Prostate gland (tissue), 2 donors: ENCODE data around the gene CNTN4. TPM values are rescaled to one million over a fixed set of nuclear protein-coding genes. Genes with fewer than 3 reads are reported as not detected.

Experiments
- DNase-seq: peaks from one replicate; pipeline ENCODE4 v3.0.0-alpha.2; 2019; ENCODE audit warnings: low spot score
- H3K27ac ChIP-seq, 2 donors: fragments of 200-600 bp; sonication (generic); 2 replicates each; pipeline ENCODE4 v1.5.1; 2017 to 2019
- H3K27me3 ChIP-seq: fragments of 200-600 bp; sonication (generic); replicated peaks from 2 replicates; pipeline ENCODE4 v1.5.1; 2019; ENCODE audit not compliant: insufficient read depth
- H3K36me3 ChIP-seq, 2 donors: fragments of 200-600 bp; sonication (generic); 1 replicate in 1 of 2; 2 replicates in 1 of 2; pipeline versions ENCODE4 v1.5.1 to v1.8.1; 2017 to 2019
- H3K4me1 ChIP-seq: fragments of 200-600 bp; sonication (generic); replicated peaks from 2 replicates; pipeline ENCODE4 v1.5.1; 2019
- H3K4me3 ChIP-seq, 2 donors: fragments of 200-600 bp; sonication (generic); 2 replicates each; pipeline ENCODE4 v1.5.1; 2017 to 2019
- H3K9me3 ChIP-seq: fragments of 200-600 bp; sonication (generic); 2 replicates; pipeline ENCODE4 v1.5.1; 2017
- POLR2A ChIP-seq: fragments of 450-650 bp; IDR thresholded peaks from one replicate; pipeline ENCODE4 v1.6.1; 2016; ENCODE audit warnings: antibody characterized with exemption, mild to moderate bottlenecking
- POLR2AphosphoS5 ChIP-seq: sonication (generic); formaldehyde crosslinking; IDR thresholded peaks from one replicate; pipeline ENCODE4 v1.6.1; 2017; ENCODE audit warnings: antibody characterized with exemption
- whole genome bisulfite sequencing: methylation state at CpG from one replicate; pipeline ENCODE4 v1.1.5; 2018; 5-methylcytosine and 5-hydroxymethylcytosine counted together
- intact Hi-C: fragments of 100-400 bp; cut with DNase I; formaldehyde crosslinking; loops from one replicate; pipeline ENCODE4 v1.14.2; 2022
- total RNA-seq, 2 donors: library from RNA; depleted of rRNA; stranded (reverse); fragments of >200 nt; gene quantifications; one replicate each; pipeline ENCODE4 v1.1.0, GENCODE V29; 2016
- TF ChIP-seq, protein P1 (sequence below), 4 experiments: fragments of 200-600 bp in 2 of 4; fragments of 450-650 bp in 2 of 4; sonication (generic) in 2 of 4; IDR thresholded peaks; 1 replicate in 3 of 4; 2 replicates in 1 of 4; pipeline ENCODE4 v1.5.1; 2016 to 2019; ENCODE audit warnings: antibody characterized with exemption in 4 of 4, mild to moderate bottlenecking in 2 of 4, moderate library complexity in 2 of 4

CNTN4 gene
- total RNA-seq, 2 donors from 2014 or later, result 1.5 to 5.7 TPM

DNA sequence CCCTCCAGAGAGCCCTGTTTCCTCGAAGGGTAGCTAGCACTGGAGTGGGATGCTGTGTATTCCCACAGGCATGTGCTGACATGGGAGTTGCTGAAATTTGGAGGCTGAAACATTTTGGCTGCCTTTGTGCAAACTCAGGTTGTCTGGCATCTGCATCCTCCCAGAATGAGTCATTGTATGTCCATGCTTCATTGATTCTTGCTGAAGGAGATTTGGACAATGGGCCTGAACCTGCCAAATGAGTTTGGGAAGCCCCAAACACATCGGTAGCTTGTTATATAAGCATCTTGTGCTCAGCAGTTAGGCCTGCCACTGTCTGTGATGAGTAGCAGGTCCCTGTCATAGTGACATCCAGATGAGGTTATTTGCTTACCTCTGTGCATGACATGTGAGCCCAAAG, 851.5 kb downstream of the CNTN4 start:
- Histone ChIP-seq H3K4me3 (no peak overlapping the region), H3K9me3 (no peaks in the 10 kb centered on the region), H3K4me1 (no peaks in the 10 kb centered on the region), H3K27me3 (no peaks in the 10 kb centered on the region), H3K27ac (no peak overlapping the region), H3K36me3 (no peaks in the 10 kb centered on the region)
- intact Hi-C loops, result no loop called here
- WGBS, result 78% methylated on average over 2 of the region's 2 CpGs
- DNase-seq, result no peak
- TF ChIP-seq POLR2A (no peak), POLR2AphosphoS5 (no peak)
- TF ChIP-seq, protein P1, sequence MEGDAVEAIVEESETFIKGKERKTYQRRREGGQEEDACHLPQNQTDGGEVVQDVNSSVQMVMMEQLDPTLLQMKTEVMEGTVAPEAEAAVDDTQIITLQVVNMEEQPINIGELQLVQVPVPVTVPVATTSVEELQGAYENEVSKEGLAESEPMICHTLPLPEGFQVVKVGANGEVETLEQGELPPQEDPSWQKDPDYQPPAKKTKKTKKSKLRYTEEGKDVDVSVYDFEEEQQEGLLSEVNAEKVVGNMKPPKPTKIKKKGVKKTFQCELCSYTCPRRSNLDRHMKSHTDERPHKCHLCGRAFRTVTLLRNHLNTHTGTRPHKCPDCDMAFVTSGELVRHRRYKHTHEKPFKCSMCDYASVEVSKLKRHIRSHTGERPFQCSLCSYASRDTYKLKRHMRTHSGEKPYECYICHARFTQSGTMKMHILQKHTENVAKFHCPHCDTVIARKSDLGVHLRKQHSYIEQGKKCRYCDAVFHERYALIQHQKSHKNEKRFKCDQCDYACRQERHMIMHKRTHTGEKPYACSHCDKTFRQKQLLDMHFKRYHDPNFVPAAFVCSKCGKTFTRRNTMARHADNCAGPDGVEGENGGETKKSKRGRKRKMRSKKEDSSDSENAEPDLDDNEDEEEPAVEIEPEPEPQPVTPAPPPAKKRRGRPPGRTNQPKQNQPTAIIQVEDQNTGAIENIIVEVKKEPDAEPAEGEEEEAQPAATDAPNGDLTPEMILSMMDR (IDR thresholded peaks at IDR 0.05), result no peak

DNA sequence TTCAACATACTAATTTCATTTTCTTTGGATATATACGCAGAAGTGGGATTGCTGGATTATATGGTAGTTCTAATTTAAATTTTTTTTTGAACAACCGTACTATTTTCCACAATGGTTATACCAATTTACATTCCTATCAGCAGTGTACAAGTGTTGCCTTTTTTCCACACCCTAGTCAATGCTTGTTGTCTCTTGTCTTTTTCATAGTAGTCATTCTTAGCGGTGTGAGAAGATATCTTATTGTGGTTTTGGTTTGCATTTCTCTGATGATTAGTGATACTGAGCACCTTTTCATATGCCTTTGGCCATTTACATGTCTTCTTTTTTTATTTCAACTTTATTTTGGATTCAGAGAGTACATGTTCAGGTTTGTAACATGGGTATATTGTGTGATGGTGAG, 858.4 kb downstream of the CNTN4 start:
- WGBS, result 65% methylated on average over 3 of the region's 3 CpGs
- Histone ChIP-seq H3K4me3 (no peak overlapping the region), H3K36me3 (no peaks in the 10 kb centered on the region), H3K27me3 (no peaks in the 10 kb centered on the region), H3K9me3 (no peaks in the 10 kb centered on the region), H3K4me1 (no peaks in the 10 kb centered on the region), H3K27ac (no peak overlapping the region)
- intact Hi-C loops, result no loop called here
- TF ChIP-seq POLR2A (no peak), POLR2AphosphoS5 (no peak)
- TF ChIP-seq, protein P1 (IDR thresholded peaks at IDR 0.05), result no peak
- DNase-seq, result no peak

DNA sequence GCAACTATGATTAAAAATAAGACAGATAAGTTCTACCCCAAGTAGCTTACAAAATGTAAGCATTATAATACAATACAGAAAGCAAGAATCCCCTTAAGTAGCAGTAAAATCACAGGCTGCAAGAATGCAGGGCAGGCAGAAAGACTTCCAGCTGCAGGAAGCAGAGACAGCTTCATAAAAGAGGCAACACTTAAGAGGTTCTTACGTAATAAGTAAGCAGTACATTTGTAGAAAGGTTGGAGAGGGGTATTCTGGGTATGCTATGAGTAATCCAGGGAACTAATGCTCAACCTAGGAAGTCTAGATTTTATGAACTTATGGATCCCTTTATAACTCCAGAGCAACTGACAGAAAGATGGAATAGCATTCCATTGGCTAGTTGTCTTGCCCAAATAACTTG, 859.9 kb downstream of the CNTN4 start:
- no peak for DNase-seq
- no peaks in the 10 kb centered on the region for H3K4me1 ChIP-seq
- WGBS, result 30% methylated on average over 1 of the region's 1 CpG
- no peaks in the 10 kb centered on the region for H3K9me3 ChIP-seq
- no peaks in the 10 kb centered on the region for H3K27me3 ChIP-seq
- H3K27ac ChIP-seq, result no peak overlapping the region
- no peak overlapping the region for H3K4me3 ChIP-seq
- TF ChIP-seq, protein P1 (IDR thresholded peaks at IDR 0.05), result no peak
- no peak for TF ChIP-seq POLR2A
- no peak for TF ChIP-seq POLR2AphosphoS5
- intact Hi-C loops, result no loop called here
- H3K36me3 ChIP-seq, result no peaks in the 10 kb centered on the region

DNA sequence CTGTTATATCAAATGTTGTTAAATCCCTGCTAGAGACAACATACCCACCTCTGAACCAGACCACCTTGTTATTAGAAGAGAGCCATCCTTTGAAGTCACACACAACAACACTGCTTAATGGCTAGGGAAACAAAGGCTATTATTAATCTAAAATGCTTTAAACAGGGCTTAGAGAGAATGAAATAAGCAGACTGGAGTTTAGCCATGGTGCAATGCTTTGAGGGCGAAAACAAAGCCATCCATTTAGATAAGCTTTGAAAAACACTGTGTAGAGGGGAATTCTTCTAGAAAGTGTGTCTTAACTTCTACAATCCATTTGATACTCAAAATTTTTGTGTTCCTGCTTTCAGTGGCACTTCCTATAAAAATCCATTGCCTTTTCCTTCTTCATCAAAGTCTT, 862.9 kb downstream of the CNTN4 start:
- no peak for DNase-seq
- no peak overlapping the region for H3K27ac ChIP-seq
- no peaks in the 10 kb centered on the region for H3K27me3 ChIP-seq
- no peaks in the 10 kb centered on the region for H3K9me3 ChIP-seq
- TF ChIP-seq, protein P1 (IDR thresholded peaks at IDR 0.05), result no peak
- TF ChIP-seq POLR2A (no peak), POLR2AphosphoS5 (no peak)
- H3K4me3 ChIP-seq, result no peak overlapping the region
- intact Hi-C loops, result no loop called here
- H3K36me3 ChIP-seq, result no peaks in the 10 kb centered on the region
- 93% methylated on average over 1 of the region's 1 CpG for WGBS
- no peaks in the 10 kb centered on the region for H3K4me1 ChIP-seq

DNA sequence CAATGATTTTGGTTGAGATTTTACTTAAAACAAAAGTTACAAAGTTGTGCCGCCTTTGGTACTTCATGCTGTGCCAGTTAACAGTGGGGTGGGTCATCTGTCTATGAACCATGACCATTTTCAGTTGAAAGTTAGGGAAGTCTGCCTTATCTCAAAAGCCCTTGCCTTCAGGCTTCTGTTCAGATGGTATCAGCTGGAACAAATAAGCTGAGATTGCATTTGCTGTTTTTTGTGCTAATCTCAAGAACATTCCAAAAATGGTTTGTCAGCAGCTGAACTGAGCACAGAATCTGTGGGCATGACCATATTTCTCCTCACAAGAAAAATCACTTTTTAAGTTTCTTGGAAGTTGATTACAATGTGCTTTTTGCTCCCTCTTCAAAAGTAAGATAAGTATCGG, 869.2 kb downstream of the CNTN4 start:
- no peaks in the 10 kb centered on the region for H3K36me3 ChIP-seq
- whole genome bisulfite sequencing, result 49% methylated on average over 2 of the region's 2 CpGs
- no peaks in the 10 kb centered on the region for H3K9me3 ChIP-seq
- no peak overlapping the region for H3K4me3 ChIP-seq
- DNase-seq, result no peak
- intact Hi-C loops, result no loop called here
- no peaks in the 10 kb centered on the region for H3K27me3 ChIP-seq
- H3K27ac ChIP-seq, result no peak overlapping the region
- TF ChIP-seq, protein P1 (IDR thresholded peaks at IDR 0.05), result no peak
- TF ChIP-seq POLR2A (no peak), POLR2AphosphoS5 (no peak)
- no peaks in the 10 kb centered on the region for H3K4me1 ChIP-seq
